Measurements from ENCODE around the gene HLCS. TPM values are rescaled to one million over a fixed set of nuclear protein-coding genes. Genes with fewer than 3 reads are reported as not detected.
"Not testable (repeated sequence)": the region's sequence is repeated elsewhere in the genome, so short reads cannot be mapped to it uniquely, and the experiment has no call there.

Gene HLCS
- total RNA-seq, 1 experiment from 2014 or later, result 18.9 TPM

- no peak for DNase-seq (ENCODE audit: low spot score)
- in situ Hi-C loops (cut with HindIII; ENCODE audit: low sequenced_read_pairs), result no loop called here
These were observed 4.2 kb downstream of the HLCS start for GRCh38 chr21:36962098-36962780.

- DNase-seq (ENCODE audit: low spot score), result no peak
- in situ Hi-C loops (cut with HindIII; ENCODE audit: low sequenced_read_pairs), result no loop called here
These were observed 5.7 kb downstream of the HLCS start for GRCh38 chr21:36960676-36961284.

DNA sequence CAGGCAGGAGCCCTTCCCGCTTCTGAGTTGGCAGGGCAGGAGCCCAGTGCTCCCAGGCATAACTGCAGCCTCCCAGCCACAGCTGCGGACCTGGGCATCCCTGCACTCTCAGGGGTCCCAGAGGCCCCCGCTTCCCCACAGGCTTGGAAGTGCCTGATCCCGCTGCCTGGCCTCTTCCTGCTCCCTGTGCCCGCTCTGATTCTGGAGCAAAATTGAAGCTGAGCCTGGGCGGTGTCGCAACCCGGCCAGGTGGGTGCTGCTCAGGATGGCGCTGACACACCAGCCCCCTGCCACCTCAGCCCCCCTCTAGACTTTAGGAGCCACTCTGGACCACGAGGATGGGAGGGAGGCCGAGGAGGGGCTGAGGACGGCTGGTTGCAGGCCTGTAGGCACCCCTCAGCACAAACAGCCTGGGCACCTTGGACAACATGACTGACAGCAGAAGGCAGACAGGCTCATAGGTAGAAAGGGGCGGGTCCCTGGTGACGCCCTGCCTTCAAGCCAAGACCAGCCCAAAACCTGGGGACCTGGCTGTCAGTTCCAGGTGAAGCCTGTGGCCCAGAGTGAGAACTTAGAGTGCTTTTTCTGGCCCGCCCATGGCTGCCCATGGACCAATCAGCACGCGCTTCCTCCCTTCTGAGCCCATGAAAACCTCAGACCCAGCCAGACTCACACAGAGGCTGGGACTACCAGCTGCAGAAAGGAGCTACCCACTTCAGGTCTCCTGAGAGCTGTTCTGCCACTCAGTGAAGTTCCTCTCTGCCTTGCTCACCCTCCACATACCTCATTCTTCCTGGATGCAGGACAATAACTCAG, 7.2 kb downstream of the HLCS start:
- no peak for DNase-seq (ENCODE audit: low spot score)
- in situ Hi-C loops (cut with HindIII; ENCODE audit: low sequenced_read_pairs), result no loop called here

DNA sequence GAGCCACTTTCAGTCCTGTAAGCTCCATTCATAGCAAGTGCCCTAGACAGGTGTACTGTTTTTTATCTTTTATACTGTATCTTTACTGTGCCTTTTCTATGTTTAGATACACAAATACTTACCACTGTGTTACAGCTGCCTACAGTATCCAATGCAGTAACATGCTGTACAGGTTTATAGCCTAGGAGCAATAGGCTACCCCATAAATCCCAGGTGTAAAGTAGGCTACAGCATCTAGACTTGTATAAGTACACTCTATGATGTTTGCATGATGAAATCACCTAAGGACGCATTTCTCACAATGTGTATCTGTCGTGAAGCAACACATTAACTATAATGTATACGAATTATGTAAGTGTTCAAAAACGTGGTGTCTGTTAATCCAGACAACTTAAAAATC, 10.7 kb downstream of the HLCS start:
- in situ Hi-C loops (cut with HindIII; ENCODE audit: low sequenced_read_pairs), result no loop called here
- DNase-seq (ENCODE audit: low spot score), result no peak

DNA sequence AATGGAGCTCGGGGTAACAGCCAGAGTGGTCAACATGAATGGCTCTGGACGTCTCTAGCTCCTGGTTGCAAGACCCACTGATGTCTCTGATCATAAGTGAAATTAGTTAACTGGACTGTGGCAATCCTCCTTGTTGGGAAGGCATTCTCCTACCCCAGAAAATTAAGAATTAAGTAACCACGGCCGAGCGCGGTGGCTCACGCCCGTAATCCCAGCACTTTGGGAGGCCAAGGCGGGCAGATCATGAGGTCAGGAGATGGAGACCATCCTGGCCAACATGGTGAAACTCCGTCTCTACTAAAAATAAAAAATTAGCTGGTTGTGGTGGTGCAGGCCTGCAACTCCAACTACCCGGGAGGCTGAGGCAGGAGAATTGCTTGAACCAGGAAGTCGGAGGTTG, 14.1 kb downstream of the HLCS start:
- DNase-seq (ENCODE audit: low spot score); in situ Hi-C loops (cut with HindIII; ENCODE audit: low sequenced_read_pairs): not testable (repeated sequence)

DNA sequence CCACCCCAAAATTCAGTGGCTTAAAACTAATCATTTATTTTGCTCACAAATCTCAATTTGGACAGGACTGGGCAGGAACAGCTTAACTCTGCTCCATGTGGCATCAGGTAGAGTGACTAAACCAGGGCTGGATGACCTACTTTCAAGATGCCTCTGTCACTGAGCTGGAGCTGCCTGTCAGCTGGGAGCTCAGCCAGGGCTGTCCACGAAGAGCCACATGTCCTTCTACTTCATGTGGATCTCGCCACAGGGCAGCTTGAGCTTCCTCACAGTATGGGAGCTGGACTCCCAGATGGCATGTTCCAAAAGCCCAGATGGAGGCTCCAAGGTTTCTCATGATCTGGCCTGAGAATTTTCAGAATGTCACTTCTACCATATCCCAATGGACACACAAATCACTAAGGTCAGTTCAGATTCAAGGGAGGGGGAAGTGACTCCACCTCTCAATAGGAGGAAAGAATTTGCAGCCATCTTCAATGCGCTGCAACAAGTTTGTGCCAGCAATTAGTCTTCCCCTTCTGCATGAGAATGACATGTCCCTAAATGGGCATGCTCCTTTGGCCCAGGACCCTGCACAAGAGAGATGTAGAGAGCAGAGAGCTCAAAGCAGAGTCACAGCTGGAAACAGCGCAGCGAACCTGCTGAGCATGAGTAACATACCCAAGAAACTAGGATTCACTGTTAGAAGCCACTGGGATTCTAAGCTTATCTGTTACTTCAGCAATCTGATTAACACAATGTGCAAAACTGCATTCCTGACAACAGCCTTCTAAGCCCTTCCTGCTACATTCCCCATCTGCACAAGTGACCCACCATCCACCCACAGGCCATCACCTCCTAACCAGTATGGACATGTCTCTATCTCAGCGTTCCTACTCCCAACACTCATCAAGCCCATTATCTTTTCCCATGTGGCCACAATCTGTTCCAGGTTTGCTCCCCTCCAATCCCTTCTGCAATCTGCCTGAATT, 17.0 kb downstream of the HLCS start:
- DNase-seq (ENCODE audit: low spot score), result peak; percentile 79
- in situ Hi-C loops (cut with HindIII; ENCODE audit: low sequenced_read_pairs), result loop anchor here (10.0 kb wide), 1 partner anchor 225 kb away; no protein-coding TSS in a partner anchor

DNA sequence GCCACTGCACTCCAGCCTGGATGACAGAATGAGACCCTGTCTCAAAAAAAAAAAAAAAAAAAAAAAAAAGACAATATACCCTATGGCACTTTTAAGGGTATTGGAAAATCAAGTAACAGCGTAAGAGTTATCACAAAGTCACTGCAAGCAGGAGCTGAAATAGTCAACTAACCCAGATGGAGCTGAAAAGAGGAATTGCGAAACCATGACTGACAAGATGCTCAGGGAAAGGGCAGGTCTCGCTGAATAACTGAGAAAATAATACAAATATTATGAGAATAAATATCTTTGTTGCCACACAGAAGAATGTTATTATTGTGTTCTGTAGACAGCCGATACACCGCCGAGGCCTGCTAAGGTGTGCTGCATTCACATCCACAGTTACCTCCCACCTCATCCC, 17.8 kb downstream of the HLCS start:
- DNase-seq (ENCODE audit: low spot score), result no peak
- in situ Hi-C loops (cut with HindIII; ENCODE audit: low sequenced_read_pairs), result loop anchor here (10.0 kb wide), 1 partner anchor 224 kb away; no protein-coding TSS in a partner anchor

DNA sequence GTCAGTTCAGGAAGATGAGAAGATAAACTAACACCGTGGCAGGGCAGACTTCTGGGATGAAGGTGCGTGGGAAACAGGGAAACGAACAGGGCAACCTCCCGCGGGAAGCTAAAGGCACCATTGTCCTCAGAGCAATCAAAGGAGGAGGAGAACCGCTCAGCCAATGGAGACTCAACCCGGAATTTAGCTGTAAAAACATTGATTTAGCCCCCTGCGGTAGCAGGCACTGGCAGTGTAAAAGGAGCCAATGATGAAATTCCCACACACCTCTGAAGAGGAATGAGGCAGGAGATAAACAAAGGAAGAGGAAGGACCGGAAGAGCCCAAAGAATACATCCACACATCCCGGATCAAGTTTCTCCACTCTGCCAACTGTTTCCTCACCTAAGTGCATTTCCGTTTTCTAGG, 19.5 kb downstream of the HLCS start:
- in situ Hi-C loops (cut with HindIII; ENCODE audit: low sequenced_read_pairs), result loop anchor here (10.0 kb wide), 1 partner anchor 222 kb away; no protein-coding TSS in a partner anchor
- no peak for DNase-seq (ENCODE audit: low spot score)

- no peak for DNase-seq (ENCODE audit: low spot score)
- in situ Hi-C loops (cut with HindIII; ENCODE audit: low sequenced_read_pairs), result loop anchor here (10.0 kb wide), 1 partner anchor 221 kb away; no protein-coding TSS in a partner anchor
These were observed 20.9 kb downstream of the HLCS start for GRCh38 chr21:36945496-36946138.

DNA sequence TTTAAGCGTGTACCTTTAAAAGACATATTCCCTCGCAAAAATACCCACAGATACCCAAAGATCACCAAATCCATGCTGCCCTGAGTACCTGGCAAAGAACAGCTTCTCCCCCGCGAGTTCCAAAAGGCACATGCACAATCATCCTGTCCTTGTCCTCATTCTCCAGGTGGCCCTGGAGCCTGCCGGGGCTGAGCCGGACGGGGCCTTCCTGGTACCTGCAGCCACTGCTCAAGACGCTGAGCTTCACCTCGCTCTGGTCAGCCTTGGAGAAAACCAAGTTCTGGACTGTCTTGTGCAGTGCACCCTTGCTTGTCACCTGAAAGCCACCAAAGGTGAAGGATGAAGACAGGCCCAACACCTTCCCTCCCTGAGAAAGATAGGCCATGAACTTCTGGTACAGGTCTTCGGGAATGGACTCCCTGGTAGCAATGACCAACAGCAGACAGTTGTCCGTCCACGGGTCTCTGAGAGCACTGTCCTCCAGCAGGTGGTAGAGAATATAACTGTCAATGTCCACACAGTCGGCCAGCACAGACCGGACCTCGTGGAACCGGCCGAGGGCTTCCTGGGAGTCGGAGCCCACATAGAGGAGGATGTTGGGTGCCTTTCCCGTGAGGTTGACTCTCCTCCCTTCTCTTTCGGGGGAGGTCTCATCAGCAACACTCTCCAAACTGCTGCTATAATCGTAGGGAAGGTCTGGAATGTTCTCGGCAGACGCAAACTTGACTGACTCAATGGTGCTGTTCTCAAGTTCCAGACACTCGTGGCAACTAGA, 29.9 kb downstream of the HLCS start:
- in situ Hi-C loops (cut with HindIII; ENCODE audit: low sequenced_read_pairs), result no loop called here

DNA sequence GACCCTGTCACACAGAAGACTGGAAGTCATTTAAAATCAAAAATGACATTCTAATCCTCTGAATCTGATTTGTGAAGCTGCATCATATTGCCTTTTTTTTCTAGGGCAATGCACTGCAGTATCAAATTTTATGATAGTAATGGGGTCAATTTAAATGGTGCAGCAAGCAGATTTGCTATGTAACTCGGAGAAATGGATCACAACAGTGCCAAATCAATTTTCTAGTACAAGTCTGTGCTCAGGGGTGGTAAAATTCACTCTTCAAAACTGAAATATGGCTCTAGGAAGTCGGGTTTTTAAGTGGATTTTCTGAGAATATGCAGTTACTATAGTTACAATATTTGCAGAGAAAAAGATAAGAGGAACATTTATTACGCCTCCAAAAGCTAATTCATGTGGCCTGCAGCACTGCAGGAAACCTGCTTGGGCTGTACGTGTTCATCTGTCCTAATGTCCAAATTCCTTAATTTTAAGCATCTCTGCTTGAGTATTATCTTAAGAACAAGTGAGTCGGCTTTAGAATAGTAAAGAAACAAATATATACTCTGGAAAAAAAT, 31.5 kb downstream of the HLCS start:
- DNase-seq (ENCODE audit: low spot score), result peak; percentile 32
- in situ Hi-C loops (cut with HindIII; ENCODE audit: low sequenced_read_pairs), result no loop called here

More for the DNA sequence above, 29.9 kb downstream of the HLCS start:
- no peak for DNase-seq (ENCODE audit: low spot score)

GRCh38 chr21:36932161-36932816, 34.2 kb downstream of the HLCS start:
- in situ Hi-C loops (cut with HindIII; ENCODE audit: low sequenced_read_pairs), result no loop called here

GRCh38 chr21:36929622-36930021, 36.8 kb downstream of the HLCS start:
- in situ Hi-C loops (cut with HindIII; ENCODE audit: low sequenced_read_pairs), result no loop called here

More at GRCh38 chr21:36932161-36932816, 34.2 kb downstream of the HLCS start:
- no peak for DNase-seq (ENCODE audit: low spot score)

DNA sequence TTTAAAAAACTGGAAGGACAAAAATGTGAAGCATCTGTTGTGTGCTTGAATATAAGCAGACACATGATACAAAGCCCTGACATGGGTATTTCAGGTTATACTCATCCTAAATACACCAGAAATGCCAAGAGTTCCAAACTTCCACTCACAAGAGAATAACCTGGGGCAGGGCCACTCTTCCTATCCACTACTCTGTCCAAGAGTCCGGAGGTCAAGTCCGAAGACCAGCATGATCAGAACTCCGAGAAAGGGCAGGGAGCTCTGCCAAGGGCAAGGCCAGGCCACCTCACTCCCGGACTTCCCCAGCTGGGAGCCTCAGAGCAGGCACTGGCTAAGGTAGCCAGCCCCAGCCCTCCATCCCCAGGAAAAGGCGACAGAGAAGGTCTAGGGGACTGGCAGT, 37.5 kb downstream of the HLCS start:
- in situ Hi-C loops (cut with HindIII; ENCODE audit: low sequenced_read_pairs), result no loop called here
- DNase-seq (ENCODE audit: low spot score), result no peak

More at GRCh38 chr21:36929622-36930021, 36.8 kb downstream of the HLCS start:
- peak; percentile 69 for DNase-seq (ENCODE audit: low spot score)

- peak; percentile 96 for DNase-seq (ENCODE audit: low spot score)
- in situ Hi-C loops (cut with HindIII; ENCODE audit: low sequenced_read_pairs), result no loop called here
These were observed 38.8 kb downstream of the HLCS start for GRCh38 chr21:36927719-36928117.

GRCh38 chr21:36926989-36927718, 39.3 kb downstream of the HLCS start:
- in situ Hi-C loops (cut with HindIII; ENCODE audit: low sequenced_read_pairs), result no loop called here
- no peak for DNase-seq (ENCODE audit: low spot score)

Measured in G401 (cell line).